ENCODE results near the gene DGKB.
"Not testable (repeated sequence)": the region's sequence is repeated elsewhere in the genome, so short reads cannot be mapped to it uniquely, and the experiment has no call there.

DGKB gene

DNA sequence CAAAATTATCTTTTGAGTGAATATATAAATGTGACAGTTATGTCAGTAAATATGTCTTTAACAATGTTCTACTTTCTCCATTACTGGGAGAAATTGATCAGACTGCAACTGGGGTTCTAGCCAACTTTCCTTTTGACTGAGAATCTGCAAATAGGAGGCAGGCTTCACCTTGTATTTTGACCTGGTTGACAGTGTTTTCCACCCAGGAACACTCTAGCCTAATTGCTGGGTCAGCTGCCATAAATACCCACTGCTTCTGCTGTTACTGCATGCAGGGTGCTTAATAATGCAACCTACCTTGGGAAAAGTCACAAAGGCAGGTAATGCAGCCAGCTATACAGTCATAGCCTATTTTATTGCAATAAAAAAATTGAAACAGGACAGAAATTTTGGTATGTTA is 319.0 kb downstream of the DGKB start:
- DNase-seq (ENCODE audit: low read depth): no peak

DNA sequence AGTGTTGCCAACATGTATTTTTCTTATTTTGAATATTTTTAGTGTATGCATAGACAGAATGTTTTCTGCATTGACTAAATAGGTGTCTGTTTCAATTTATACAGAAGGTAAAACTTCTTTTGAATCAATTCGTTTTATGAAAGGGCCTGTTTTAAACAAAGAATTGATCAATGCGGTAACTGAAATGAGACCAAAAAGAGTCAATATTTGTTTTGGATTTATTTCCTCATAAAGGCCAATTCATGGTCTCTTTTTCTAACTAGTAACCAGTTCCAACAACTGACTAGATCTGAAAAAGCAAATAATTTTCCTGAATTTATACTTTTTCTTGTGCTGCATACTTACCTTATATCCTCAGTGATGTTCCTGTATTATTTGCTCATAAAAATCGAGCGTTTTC is 320.5 kb downstream of the DGKB start:
- no peak for DNase-seq (ENCODE audit: low read depth)

DNA sequence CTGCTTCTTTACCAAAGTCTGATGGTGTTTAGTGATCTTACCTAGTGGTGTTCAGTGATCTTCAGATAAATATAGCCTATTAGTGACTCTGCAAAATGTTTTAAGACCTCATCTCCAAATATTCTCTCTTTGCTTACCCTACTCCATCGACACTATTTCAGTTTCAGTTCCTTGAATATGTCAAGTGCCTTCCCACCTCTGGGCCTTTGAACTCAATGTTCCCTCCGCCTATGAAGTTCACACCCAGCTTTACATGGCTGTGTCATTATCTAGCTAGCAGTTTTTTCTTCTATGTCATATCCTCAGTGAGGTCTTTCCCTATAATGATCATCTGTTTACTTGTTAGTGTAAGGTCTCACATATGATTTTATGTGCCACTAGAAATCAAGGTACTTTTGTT is 322.6 kb downstream of the DGKB start:
- no peak for DNase-seq (ENCODE audit: low read depth)

DNA sequence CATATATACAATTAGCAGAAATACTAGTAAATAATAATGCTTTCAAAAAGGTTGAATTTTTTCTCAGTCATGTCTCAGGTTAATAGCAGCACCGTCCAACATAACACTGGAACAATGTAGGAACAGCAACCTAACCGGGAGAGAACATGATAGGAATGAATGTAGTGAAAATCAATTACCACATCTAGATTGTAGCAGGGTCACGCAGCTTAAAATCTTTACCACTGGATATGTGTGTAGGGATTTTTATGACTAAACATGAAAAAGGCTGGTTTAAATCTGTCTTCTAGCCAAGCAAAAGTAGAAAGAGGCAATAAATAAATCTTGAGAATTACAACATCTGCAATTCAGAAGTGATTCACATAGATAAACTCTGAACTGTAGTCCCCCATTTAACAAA is 326.0 kb downstream of the DGKB start:
- DNase-seq (ENCODE audit: low read depth): no peak

DNA sequence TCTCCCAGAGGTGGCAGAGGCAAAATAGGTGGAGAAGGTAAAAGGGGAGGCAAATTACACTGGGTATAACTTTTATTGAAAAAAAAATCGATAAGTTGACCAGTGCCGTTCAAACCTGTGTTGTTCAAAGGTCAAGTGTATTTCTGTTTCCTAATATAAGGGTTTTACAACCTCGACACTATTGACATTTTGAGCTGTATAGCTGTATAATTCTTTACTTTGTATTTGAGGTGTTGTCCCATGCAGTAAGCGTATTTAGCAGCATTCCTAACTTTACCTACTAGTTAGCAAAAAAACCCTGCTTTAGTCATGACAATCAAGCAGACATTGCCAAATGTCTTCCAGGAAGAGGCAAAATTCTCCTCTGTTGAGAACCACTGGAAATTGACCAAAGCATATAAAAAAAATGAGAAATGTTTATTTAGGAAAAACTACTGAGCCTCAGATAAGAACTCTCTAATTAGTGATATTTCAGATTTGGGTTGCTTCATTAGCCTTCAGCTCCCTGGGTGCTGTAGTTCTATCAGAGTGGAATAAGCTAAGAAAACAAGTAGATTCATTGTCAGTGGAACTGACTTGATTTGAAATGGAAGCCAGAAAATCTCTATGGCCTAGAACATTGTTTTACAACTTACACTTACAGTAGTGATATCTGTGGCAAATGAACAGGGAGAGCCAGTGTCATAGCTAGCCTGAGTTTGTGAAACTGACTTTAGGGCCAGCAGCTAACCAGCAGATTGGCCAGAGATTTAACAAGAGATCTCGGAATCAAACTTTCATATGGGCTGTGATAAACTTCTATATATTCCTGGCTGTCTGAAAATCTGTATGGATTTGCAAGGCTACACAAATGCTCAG is 331.6 kb downstream of the DGKB start:
- DNase-seq (ENCODE audit: low read depth): no peak

DNA sequence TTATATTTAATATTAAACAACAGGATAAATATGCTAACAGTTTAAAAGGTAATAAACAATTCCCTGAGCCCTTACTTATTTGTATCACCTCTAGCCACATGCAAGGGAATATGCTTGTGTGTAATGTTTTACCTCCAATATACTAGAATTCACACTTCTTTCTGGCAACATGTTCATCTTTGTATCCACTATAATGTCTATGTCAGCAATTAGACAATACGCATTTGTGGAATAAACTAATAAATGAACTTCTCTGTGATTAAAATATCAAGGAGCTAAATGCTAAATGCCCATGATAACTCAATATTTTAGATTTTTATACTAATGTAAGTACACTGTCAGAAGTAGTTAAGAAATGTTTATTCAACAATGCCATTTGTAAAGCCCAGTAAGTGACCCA is 350.5 kb downstream of the DGKB start:
- no peak for DNase-seq (ENCODE audit: low read depth)

DNA sequence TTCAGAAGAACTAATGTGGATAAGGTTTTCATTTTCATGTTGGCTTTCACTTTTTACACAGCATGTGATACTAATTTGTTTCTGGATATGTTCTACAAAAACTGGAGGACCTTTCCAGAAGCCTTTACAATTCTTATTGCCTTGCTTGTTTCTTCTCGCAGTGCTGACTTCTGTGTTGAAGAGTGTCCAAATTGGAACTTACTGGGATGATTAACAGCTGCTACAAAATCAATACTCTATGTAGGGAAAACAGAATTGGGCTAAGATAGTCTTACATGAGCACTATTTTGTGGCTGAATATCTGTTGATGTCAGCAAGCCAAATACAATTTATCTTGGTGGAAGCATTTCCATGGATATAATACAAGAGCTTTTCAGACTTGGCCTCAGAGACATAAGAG is 351.2 kb downstream of the DGKB start:
- DNase-seq (ENCODE audit: low read depth): no peak

DNA sequence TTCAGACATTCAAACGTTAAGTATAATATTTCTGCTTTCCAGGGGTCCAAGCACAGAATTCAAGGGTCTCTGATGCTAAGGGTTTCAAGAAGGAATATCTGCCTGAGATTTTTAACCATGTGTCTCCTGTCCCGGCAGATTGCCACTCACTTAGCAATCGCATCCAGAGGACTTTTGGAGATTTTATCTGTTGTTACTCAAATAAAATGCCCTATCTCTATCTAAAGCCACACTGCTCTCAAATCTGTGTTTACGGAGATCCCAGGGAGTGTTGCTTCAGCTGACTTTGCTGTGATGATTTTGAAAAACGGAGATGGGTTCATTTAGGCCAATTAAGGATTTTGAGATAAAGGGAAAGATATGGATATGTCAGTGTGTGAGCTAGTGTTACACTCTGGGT is 359.9 kb downstream of the DGKB start:
- DNase-seq (ENCODE audit: low read depth): no peak

DNA sequence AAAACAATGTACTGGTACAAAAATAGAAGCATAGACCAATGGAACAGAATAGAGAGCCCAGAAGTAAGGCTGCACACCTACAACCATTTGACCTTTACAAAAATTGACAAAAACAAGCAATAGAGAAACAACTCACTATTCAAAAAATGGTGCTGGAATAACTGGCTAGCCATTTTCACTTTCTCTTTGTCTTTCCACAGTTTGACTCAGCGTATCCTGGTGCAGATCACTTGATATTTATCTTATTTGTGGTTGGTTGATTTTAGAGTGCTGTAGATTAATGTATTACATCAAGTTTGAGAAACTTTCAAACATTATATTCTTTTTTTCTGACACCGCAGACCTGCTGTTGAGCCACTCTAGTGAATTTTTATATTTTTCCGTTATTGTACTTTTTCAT is 381.4 kb downstream of the DGKB start:
- DNase-seq (ENCODE audit: low read depth): no peak

DNA sequence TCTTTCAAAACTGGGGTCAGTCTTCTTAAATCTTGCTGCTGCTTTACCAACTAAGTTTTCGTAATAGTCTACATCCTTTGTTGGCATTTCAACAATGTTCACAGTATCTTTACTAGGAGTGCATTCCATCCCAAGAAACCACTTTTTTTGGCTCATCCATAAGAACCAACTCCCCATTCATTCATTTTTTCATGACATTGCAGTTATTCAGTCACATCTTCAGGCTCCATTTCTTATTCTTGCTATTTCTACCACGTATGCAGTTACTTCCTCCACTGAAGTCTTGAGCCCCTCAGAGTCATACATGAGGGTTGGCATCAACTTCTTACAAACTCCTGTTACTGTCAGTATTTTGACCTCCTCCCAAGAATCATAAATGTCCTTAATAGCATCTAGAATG is 392.3 kb downstream of the DGKB start:
- no peak for DNase-seq (ENCODE audit: low read depth)

DNA sequence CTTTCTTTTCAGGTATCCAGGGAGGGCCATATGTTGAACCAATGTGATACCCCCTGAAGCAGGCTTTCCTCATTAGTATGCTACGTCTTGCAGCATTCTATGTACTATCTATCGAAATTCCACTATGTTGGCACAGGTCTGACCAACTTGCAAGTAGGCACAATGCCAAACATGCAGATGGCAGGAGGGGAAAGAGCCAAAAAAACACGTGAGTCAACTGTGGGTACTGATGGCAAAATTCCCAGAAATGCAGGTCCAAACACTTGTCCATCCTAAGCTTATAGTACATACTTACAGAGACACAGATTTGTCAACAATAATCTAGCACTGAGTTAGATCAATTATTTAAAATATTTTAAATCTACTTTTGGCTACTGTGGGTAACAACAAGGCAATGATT is 394.9 kb downstream of the DGKB start:
- DNase-seq (ENCODE audit: low read depth): no peak

DNA sequence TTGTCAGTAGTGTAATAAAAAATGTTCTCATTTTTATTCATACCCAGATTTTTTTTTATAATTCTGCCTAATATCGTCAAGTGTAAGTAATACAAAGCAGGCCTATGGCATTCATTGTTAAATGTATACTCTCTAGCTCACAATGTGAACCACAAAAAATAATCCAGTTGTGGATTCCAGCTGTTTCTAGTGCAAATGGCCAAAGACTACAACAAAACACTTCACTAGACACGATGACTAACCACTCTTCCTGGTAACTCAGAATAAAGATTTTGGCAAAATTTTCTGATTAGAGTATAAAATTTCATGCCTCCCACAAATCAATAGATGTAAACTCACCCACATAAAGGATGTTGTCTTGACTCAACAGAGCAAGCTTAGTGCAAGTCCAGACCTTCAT is 396.6 kb downstream of the DGKB start:
- DNase-seq (ENCODE audit: low read depth): no peak

DNA sequence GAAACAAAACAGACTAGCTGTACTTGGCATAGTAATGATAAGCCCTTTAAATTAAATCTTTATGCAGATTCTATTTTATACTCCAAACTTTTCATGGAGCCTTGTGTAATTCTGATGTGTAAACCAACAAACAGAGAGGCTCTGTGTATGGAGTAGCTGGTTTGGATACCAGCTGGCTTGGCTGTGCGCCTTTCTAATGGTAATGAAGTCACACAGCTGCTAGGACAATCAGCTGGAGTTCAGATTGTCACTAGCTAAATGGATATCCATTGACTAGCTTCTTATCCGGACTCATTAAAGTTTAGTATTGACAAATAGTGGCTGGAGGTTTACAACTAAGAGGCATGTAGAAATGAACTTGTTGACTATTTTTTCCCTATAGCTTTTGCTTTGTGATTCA is 398.4 kb downstream of the DGKB start:
- no peak for DNase-seq (ENCODE audit: low read depth)

DNA sequence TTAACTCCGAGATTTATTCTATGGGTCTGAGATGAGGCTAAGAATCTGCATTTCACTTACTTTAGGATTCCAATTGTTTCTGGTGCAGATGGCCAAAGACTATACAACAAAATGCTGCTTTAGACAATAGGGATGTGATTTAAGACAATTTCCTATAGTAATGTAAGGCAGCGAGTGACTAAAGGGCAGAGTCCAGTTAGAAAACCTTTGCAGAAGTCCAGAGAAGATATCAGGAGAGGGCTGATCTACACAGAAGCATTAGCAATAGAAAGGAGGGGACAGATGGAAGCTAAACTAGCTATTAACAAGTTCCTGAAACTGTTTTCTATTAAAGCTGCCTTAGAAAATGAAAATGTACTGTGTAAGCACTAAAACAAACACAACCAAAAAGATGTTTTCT is 398.9 kb downstream of the DGKB start:
- no peak for DNase-seq (ENCODE audit: low read depth)

DNA sequence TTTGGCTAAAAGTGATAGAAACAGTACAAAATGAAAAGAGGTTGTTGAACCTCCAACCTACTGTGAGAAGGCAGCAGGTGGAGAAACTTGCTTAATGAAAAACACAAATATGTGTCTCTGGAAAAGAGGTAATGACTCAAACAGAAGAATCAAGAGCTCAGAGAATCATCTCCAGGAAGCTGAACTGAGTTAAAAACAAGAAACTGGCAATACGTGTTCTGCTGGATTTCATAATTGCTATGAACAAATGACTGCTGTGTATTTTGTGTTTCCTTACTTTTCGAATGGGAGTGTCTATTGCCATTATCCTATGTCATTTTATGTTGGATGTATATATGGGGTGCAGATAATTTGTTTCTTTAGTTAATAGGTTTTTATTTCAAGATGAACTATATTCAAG is 401.1 kb downstream of the DGKB start:
- no peak for DNase-seq (ENCODE audit: low read depth)

DNA sequence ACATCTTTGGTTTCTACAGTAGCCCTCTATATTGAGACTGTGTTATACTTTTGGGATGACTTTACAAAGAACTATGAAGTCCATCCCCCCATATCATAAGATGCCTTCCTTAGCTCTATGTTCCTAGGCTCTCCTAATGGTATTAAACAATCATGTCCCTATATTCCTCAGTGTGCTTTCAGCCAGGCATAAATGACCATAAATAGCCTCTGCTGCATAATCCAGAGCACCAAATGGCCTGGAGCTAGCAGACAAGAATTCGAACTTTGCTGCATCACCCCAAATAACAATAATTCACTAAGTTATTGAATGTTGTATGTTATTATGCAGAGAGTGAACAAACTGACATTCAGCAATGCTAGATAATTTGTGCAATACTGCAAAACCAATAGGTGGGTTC is 405.2 kb downstream of the DGKB start:
- no peak for DNase-seq (ENCODE audit: low read depth)

DNA sequence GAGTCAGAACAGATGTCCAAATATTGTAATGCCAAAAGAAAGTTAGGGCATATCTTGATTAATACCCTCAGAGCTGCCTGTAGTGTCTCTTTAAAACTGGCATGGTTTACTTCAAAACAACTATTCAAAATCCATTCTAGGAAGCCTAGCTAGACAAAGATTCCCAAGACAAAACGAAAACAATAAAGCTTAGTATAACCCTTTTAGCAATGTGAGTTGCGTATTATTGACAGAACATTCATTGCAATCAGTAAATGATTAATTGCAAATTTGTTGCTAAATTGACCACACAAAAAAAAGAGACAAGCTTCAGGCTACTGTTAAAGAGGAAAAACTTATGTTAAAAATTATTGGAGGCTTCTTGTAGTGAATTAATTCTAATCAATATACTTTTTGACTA is 406.9 kb downstream of the DGKB start:
- DNase-seq (ENCODE audit: low read depth): no peak

DNA sequence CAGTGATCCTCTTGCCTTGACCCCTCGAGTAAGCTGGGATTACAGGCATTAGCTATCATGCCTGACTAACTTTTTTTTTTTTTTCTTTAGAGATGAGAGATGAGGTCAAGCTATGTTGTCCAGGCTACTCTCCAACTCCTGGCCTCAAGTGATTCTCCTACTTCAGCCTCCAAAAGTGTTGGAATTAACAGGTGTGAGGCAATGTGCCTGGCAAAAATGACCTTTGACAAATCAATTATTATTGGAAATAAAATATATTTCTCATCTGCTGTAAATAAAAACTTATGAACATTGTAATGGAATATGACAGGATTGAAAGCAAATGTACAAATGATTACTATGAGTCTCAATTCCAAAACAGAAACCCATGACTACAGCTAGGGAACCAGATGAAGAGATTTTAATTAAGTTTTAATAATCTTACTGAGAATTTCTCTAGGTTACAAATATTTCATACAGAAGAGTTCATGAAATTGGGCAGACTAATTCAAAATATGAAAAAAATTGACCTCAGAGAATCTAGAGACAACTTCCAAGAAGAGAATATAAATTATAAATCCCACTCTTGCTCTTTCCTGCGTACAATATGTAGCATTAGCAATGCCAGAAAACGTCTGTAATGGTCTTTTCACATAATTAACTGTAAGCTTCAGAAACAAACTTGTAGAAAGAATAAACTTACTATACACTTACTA is 414.7 kb downstream of the DGKB start:
- DNase-seq (ENCODE audit: low read depth): no peak

DNA sequence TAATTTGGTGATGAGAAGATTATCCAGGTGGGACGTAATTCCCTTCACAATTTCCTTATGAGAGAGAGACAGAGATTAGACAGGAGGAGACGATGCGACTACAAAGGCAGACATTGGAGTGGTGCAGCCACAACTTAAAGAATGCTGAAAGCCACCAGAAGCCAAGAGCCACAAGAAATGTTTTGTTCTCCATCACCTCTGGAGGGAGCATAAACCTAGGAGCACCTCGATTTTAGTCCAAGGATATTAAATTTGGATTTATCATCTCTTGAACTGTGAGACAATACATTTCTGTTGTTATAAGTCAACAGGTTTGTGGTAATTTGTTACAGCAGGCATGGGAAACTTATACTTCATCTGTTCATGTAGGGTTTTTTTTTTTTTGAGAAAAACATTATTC is 418.9 kb downstream of the DGKB start:
- no peak for DNase-seq (ENCODE audit: low read depth)

DNA sequence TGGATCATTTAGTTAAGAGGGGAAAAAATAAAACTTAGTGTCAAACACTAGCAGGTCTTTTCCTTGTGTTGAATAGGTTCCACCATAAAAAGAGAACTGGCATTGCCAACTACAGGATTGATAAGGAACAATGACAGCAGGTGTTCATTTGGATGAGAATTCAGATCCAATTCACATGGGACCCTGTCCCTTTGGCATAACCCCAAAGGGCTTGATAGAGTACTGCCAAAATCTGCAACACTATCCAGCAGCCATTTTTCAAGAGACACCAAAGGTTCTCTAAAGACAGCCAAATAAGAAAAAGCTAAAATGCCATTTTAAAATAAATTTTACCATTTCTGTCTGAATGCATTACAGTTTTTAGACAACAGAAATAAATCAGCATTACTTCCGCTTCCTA is 422.3 kb downstream of the DGKB start:
- no peak for DNase-seq (ENCODE audit: low read depth)

DNA sequence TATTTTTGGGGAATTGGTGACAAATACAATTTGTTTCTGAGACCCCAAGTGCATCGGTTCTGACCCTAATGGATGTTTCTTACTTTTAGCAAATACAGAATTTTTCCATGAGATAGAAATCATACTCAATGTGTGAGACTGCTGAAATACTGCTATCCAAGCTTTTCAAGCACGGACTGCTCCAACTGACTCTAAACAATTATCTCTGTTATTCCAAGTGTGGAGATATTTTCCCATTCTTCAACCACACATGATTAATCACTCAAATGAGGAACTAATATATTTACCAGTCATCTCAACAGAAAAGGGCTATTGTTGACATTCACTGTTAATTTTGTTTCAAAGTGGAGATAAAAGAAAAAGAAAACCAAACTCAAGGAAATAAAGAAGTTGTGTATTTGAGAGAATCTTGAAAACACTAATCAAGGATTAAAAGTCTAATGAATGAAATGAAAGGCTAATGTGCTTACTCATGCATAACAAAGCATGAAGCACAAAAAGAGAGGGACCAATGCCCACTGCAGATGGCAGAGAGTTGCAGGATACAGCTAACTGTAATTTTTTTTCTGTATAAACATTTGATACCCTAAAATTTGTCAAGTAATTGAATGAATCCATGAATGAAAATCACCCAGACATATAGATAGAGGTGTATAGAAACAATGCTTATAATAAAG is 423.6 kb downstream of the DGKB start:
- no peak for DNase-seq (ENCODE audit: low read depth)

DNA sequence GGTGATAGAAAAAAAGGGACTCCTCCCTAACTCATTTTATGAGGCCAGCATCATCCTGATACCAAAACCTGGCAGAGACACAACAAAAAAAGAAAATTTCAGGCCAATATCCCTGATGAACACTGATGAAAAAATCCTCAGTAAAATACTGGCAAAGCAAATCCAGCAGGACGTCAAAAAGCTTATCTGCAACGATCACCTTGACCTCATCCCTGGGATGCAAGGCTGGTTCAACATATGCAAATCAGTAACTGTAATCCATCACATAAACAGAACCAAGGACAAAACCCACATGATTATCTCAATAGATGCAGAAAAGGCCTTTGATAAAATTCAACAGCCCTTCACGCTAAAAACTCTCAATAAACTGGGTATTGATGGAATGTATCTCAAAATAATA is 440.8 kb downstream of the DGKB start:
- not testable (repeated sequence) for DNase-seq (ENCODE audit: low read depth)

DNA sequence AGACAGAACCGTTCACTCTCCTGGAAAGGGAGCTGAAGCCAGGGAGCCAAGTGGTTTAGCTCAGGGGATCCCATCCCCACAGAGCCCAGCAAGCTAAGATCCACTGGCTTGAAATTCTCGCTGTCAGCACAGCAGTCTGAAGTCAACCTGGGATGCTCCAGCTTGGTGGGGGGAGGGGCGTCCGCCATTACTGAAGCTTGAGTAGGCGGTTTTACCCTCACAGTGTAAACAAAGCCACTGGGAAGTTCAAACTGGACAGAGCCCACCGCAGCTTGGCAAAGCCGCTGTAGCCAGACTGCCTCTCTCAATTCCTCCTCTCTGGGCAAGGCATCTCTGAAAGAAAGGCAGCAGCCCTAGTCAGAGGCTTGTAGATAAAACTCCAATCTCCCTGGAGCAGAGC is 443.7 kb downstream of the DGKB start:
- DNase-seq (ENCODE audit: low read depth): not testable (repeated sequence)

Measured in activated gamma-delta T cell treated with anti-CD3 and anti-CD28 coated beads, Interleukin-2, amount 50 U/mL, for 16 hours (primary cell).